Amygdala (tissue), 56 donors: ENCODE results near the gene ERF.
A peak's percentile ranks its signal among the peaks of the same experiment; 100 is the strongest.

Experiments used
- DNase-seq, 56 donors: peaks; one replicate each; lab custom pipeline; 2025; lab: John Stamatoyannopoulos, UW

ERF gene

DNA sequence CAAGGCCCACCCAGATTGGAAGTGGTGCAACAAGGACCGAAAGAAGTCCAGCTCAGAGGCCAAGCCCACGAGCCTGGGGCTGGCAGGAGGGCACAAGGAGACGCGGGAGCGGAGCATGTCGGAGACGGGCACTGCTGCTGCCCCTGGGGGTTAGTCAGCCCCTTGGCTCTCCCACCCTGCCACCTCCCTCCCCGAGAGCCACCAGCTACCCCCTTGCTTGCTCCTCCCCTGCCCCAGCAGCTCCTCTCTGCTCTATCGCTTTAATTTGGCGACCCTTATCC lies 32.8 kb upstream of the ERF start:
- DNase-seq: no peak

DNA sequence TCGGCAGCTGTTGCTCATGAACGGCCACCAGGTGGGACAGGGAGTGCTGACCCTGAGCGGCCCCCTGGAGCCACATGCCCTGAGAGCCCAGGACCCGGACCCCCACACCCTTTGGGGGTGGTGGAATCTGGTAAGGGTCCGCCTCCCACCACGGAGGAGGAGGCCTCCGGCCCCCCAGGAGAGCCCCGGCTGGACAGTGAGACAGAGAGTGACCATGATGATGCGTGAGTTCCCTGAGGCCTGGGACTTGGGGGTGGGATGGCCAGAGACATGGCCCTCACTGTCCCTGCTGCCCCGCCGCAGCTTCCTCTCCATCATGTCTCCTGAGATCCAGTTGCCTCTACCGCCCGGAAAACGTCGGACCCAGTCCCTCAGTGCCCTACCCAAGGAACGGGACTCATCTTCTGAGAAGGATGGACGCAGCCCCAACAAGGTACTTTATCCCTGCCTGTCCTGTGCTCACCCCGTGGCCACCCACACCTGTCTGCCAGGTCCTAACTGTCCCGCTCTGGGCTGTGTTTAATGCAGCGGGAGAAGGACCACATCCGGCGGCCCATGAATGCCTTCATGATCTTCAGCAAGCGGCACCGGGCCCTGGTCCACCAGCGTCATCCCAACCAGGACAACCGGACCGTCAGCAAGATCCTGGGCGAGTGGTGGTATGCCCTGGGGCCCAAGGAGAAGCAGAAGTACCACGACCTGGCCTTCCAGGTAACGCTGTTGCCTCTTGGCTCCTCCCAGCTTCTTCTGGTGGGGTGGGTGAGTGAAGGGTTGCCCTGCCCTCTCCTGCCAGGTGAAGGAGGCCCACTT lies 32.3 kb upstream of the ERF start:
- no peak for DNase-seq

DNA sequence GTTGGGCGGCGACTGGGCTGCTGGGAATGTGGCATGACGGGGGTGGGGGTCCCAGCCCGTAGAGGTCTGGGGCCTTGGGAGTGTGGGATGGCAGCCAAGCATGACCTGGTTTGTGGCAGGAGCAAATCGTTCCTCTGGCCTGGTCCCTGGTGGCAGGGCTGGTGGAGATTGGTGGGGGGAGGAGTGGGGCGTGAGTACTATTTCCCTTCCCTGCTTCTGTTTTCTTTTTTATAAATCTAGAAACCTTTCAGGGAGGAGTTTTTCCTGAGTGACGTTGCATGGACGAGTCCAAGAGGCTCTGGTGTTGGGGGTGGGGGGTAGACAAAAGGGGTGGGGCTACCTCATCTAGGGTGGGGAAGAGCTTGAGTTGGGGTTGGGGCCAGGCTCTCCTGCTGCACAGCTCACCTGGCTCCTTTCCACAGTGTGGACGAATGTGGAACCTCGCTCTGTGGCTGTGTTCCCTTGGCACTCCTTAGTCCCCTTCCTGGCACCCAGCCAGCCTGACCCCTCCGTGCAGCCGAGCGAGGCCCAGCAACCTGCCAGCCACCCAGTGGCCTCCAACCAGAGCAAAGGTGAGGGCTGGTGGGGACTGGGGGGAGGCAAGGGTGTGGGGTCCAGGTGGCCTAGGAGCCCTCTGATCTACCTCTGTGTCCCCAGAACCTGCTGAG lies 31.6 kb upstream of the ERF start:
- peak in 22 of 56 donors; percentile 11 to 81 (median 36) for DNase-seq

DNA sequence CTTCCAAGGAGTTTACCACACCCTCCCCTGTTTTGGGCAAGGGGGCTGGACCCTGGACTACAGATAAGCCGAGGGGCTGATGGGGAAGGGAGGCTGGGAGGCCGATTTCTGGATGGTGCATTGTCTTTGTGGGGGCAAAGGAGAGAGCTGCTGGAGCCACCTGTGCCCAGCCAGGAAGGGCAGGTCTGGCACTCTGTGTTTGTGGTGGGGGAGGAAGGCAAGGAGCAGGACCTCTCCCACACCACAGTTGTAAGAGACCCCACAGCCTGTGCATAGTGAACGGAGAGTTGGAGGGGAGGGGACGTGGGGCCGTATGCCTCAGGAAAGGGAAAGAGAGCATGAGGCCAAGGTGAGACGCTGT lies 31.0 kb upstream of the ERF start:
- DNase-seq: no peak

DNA sequence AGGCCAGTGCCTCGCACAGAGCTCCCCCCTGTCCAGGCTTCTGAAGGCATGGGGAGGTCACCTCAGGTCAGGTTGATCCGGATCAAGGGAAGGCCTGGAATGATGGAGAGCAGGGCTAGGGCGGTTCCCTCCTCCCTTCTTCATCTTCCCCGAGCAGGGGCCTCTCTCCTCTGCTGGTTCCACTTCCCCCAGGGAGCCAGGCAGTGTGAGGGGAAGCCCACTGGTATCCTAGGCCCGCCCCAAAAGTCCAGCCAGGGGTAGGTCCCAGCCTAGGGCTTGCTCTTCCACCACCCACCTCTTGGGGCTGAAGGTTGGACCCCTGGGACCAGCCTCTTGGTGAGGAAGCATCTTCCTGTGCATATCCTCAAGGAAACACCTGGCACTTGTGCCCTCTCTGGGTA lies 30.6 kb upstream of the ERF start:
- no peak for DNase-seq

DNA sequence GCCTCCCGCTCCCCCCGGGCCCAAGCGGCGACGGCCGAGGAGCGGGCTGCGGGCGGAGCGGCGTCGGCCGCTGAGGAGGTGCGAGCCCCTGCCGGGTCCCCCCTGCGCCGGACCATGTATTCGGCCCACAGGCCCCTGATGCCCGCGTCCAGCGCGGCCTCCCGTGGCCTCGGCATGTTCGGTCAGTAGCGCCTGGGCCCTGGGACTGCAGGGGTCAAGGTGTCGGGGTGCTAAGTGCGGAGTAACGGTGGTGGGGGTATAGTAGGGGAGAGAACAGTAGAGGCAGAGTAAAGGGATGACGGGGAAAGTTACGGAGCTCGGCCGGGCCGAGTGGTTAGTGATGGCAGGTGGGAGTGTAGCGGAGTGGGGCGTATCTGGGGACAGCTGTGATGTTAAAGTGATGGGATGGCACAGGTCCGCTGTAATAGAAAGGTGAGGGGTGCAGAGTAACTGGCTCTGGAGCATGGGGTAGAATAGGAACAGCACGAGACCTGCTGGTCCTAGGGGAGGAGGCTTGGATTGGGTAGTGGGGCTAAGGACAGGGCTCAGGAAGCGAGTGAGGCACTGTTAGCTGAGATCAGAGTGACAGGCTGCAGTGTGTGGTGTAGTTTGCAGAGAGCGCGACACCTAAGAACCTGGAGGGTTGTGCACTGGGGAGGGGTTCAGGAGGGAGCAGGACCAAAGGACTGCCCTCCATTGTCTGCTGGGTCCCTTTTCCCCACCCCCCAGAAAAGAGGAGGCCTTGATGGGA lies 29.8 kb upstream of the ERF start:
- DNase-seq: peak in 2 of 56 donors; percentile 29 to 56

DNA sequence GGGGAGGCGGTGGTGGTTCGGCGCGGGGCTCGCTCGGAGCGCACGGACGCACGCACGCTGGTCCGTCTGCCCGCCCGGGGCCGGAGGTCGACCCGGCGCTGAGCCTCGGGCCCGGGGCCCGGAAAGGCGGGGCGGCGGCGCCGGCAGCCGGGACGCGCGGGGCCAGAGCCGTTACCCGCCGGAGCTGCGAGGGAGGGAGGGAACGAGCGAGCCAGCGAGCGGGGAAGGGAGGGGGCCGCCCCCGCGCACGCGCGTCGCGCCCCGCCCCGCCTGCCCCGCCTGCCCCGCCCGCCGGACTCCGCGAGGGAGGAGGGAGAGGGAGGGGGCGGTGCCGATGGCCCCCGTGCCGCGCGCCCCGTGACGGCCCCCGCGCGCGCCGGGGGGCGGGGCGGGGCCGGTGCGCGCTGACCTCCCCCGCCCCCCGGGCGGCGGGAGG lies 29.2 kb upstream of the ERF start:
- peak in 48 of 56 donors; percentile 39 to 96 (median 81) for DNase-seq

DNA sequence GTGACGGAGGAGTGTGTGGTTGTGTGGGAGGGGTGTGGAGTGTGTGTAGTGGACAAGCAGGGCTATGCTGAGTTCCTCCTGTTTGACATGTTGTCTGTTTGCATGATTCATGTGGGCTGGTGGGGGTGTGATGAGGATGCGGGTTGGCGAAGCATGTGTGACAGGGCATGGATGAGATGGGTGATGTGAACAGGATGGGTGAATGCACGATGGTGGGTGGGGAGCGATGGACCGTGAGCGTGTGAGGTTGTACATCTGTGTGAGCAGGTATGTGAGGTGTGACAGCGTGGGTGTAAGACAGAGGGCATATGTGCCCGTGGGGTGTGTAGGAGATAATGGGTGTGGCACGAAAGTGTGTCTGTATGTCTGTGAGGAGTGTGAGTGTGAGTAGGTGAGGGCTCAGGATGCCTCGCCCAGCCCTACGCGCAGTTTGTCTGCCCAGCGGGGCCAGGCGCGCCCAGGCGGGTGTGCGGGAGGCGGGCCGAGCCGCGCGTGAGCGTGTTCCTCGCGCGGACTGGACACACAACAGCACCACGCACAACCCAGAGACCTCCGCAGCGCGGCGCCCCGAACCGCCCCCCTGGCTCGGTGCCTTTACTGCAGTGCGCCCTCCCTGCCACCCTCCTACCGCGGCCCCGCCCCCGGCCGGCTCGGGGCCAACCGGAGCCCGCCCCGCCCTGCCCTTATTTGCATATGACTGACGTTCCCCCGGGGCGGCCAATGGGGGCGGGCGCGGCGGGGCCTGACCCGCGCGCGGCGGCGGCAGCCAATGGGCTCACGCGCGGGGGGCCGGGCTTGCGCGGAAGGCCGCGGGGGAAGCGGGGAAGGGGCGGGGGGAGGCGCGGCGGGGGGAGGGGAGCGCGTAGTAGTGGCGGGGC lies 28.5 kb upstream of the ERF start:
- DNase-seq: peak; percentile 47 to 97 (median 92)

DNA sequence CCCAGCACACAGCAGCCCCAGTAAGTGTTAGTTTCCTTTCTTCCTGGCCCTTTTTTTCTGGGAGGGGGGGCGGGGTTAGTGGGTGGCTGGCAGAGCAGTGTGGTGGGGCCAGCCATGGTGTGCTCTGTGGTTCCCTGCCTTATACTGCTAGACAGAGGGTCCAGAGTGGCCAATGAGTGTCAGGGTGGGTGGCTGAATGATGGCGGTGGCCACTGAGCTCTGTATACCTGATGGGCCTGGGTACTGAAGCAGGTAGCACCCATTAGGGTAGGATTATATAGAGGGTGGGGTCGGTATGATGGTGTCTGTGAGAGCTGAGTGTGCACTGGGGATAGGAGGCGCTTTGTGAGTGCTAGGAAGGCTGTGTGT lies 27.9 kb upstream of the ERF start:
- DNase-seq: peak in 1 of 56 donors; percentile 31

DNA sequence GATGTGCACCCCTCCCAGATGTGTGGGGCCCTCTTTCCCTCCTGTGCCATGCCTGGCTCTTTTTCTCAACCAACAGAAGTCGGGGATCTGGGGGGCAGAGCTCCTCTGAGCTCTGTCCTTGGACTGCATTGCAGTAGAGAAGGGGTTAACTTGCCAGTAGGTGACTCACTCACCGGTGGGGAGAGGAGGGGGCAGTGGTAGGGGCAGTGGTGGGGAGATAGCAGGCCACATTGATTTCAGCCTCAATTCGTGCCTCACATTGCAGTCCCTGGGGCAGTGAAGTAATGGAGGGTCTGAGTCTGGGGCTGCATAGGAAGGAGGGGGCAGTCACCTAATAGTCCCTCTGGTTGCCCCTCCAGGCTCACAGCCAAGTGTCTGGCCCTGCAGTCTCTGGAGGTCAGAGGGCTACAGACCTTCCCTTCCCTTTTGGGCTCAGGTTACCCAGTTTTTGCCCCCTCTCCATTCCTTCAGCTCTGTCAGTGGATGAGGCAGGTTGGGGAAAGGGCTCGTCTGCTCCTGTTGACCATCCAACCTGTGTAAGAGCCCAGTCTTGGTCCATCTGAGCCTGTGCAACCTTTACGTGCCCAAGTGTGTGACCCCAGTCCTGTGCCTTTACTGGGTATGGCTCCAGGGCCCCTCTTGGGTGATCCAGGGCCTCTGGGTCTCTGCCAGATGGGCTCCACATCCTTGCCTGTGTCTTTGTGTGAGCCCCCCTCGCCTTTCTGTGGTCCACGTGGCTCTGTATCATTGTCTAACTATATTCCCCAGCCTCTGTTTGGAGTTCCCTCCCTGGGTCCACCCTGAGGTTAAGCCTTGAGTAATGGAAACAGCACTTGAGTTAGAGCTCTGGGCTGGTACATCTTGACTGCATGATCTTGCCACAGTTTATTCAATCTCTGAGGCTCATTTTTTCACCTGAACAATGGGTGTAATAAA lies 27.2 kb upstream of the ERF start:
- peak in 2 of 56 donors; percentile 43 to 69 for DNase-seq

DNA sequence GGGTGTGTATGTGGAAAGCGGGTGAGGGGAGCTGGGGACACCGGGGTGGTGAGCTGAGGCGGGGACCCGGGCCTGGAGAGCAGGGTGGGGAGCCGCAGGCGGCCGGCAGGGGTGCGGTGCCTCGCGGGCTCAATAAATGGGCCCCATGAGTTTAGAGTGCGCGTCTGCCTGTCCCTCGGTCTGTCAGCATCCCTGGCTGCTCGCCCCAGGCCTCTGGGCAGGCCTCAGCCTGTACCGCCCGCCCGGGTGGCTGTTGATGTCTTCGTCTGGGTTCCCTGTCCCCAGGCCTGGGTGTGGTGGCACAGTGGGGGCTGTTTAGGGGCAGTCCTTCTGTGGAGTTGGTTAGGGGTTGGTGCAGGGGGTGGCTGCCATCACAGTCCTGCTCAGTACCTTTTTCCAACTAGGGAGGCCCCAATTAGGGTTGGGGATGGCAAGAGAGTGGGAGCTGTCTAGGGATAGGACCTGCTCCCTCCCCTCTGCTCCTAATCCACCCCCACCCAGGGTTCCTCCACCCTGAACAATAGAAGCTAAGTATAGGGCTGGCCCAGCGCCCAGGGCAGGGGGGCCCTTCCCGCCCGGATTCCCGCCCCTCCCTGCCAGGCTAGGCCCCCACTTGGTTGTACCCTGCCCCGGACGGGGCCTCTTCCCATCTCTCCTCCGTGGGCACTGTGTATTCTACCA lies 26.4 kb upstream of the ERF start:
- peak in 46 of 56 donors; percentile 39 to 88 (median 72) for DNase-seq

DNA sequence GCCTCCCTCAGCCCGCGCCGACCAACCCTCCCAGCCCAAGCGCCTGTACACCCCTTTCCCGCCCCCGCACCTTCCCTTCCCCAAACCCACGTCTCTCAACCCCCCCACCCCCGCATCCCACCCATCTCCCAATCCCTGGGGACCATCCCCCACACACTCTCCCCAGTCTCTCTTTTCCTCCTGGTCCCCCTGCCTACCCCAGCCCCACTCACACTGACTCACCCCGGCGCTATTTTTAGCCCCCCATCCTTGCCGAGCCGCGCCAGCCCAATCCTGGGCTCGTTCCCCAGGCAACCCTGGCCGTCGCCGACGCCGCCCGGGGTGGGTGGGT lies 25.9 kb upstream of the ERF start:
- DNase-seq: peak in 36 of 56 donors; percentile 51 to 88 (median 76)

DNA sequence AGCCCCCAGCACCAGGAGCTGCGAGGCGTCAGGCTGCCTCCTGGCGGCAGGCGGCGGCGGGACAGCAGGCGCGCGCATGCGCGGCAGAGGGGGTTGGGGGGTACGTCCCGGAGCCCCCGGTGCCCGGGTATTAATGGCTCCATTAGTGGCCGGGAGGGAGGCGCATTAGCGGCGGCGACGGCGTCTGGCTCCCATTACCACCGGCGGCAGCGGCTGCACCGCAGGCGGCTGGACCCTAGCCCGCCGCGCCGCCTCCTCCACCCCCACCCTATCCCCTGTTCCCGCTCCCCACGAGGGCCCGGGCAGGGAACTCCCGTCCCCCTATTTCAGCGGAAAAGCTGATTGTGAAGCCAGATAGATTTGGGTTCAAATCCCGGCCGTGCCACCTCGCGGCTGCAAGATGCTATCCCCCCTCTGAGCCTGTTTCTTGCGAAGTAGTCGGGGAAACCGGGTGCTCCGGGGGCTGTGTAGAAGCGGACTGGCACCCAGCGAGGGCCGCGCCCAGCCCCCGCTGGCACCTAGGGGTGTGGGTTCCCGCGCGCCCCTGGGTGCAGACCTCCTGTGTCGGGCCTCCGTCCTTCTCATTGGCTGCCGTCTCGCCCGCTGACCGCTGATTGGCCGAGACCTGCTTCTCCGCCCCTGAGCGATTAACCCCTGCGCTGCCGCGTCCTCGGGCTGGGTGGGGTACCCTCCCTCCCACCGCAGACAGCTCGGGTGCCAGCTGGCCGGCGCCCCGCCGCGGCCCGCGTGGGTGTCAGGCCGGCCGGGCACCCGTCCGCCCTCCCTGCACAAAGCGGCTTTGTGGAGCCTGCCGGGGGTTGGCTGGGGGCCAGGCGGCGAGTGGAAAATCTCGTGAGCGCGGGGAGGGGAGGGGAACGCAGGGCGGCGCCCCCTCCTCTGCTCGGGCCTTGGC lies 25.2 kb upstream of the ERF start:
- DNase-seq: peak; percentile 68 to 97 (median 92)

DNA sequence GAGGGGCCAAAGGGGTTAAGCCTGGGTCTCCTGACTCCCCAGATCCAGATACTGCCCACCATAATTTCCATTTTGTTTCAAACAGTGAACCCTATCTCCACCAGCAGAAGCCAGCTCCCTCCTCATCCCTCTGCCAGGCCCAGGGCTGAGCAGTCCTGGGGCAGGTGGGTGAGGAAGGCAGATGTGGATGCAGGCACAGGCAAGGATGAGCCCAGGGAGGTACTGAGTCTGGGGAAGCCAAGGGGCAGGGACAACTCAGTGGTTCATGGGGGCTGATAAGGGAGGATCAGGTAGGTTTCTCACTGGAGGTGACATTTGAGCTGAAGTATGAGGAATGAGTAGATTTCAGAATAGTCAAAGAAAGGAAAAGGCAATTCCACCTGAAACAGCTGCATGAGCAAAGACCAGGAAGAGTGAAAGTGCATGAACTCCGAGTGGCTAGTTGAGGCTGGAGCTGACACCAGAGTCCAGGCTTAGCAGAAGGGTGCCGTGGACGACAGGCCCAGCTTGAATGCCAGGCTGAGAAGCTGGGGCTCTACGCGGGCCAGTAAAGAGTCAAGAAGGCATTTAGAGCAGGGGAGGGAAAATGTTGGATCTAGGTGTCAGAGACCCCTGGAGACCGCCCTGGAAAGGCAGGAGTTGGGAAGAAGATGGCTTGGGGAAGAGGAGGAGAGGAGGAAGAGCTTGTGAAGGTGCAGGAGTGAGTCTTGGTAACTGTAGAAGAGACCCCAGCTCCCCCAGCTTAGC lies 24.4 kb upstream of the ERF start:
- peak in 2 of 56 donors; percentile 20 to 33 for DNase-seq

DNA sequence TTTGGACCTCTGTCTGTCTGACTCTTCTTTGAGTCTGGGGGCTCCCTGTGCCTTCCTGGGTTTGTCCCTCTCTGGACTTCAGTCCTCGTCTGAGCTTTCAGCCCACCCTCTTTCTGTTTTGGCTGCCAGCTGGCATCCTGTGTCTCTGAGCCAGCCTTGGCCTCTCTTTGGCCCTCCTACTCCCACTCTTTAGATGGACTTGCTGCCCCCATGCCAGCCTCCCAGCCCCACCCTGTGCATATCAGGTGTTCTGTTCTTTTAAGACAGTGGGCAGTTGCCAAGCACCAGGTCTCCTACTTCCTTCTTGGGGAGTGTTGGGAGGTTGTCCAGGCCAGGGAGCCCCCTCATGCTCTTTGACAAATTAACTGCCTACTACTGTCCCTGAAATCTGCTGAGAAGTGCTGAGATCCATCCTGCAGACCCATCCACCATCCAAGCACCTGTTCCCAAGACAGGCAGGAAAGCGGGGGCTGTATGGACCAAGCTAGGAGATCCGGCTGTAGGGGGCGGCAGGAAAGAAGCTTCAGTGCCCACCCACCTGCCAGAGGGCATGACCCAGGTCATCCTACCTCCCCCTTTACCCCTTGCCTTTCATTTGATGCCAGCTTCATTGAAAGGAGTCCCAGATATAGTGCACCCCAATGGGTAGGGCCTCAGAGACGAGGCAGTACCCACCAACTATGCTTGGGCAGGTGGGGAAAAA lies 23.7 kb upstream of the ERF start:
- no peak for DNase-seq

DNA sequence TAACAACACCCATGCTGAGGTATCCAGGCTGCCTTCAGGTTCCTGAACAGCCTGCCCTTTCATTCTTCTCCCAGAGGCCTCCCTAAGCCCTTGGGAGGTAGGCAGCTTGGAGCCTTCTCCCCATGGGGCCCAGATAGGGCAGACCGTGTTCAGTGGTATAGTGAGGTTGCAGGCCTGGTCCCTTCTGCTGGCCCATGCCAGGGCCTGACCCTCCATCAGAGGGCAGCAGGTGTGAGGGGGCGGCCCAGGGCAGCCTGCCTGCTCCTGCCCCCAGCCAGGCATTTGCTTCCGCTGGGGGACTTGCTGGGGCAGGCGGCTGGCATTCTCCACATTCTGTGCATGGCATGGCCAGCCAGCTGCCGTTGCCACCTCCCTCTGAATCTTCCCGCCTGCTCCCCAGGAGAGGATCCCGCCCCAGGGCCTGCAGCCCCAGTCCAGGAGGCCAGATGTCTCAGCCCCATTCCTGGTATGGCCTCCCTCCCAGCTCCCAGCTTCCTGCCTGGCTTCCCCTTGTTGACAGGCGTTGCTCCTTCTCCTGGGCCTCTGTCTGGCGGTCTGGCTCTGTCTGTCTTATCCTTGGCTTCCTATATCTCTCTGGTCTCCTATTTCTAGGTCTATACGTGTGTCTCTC lies 23.0 kb upstream of the ERF start:
- DNase-seq: no peak
